Right lobe of liver (tissue), 6 donors: Measurements from ENCODE around the gene GNAQ. TPM values are rescaled to one million over a fixed set of nuclear protein-coding genes. Genes with fewer than 3 reads are reported as not detected.

ENCODE experiments used
- ATAC-seq, 4 donors: fragments of 200-7000 bp; cut with Tn5 transposase; one replicate each; pipeline ENCODE4 v1.9.1; 2020; ENCODE audit warnings: mild to moderate bottlenecking in 4 of 4, moderate library complexity in 4 of 4
- DNase-seq, 3 donors: peaks; one replicate each; pipeline ENCODE4 v3.0.0-alpha.2; 2020
- H3K27ac ChIP-seq, 3 donors: fragments of 200-600 bp; one replicate each; pipeline ENCODE4 v1.8.0; 2022
- H3K27me3 ChIP-seq, 2 donors: fragments of 200-600 bp; one replicate each; pipeline ENCODE4 v1.8.0; 2022
- H3K36me3 ChIP-seq, 4 donors: fragments of 200-600 bp; sonication (generic) in 1 of 4; one replicate each; pipeline versions ENCODE4 v1.5.1 to v1.8.0; 2017 to 2022; ENCODE audit warnings: control low read depth in 1 of 4
- H3K4me1 ChIP-seq, 4 donors: fragments of 200-600 bp; sonication (generic) in 1 of 4; one replicate each; pipeline versions ENCODE4 v1.5.1 to v1.8.0; 2017 to 2022; ENCODE audit warnings: control low read depth in 1 of 4
- H3K4me3 ChIP-seq, 3 donors: fragments of 200-600 bp; one replicate each; pipeline ENCODE4 v1.8.0; 2022
- H3K9me3 ChIP-seq, 4 donors: fragments of 200-600 bp; sonication (generic) in 1 of 4; one replicate each; pipeline versions ENCODE4 v1.5.1 to v1.8.0; 2017 to 2022; ENCODE audit warnings: control low read depth in 1 of 4
- POLR2A ChIP-seq: fragments of 450-650 bp; IDR thresholded peaks from one replicate; pipeline ENCODE4 v1.6.1; 2017; ENCODE audit warnings: antibody characterized with exemption, mild to moderate bottlenecking
- WGBS: methylation state at CpG from one replicate; pipeline ENCODE4 v1.1.6; 2018; ENCODE audit warnings: low coverage, low lambda C conversion rate; ENCODE audit not compliant: insufficient coverage; ENCODE audit errors: missing lambda C conversion rate; 5-methylcytosine and 5-hydroxymethylcytosine counted together
- intact Hi-C, 2 donors: fragments of 100-400 bp; cut with DNase I; formaldehyde crosslinking; loops; one replicate each; pipeline versions ENCODE4 v1.11.2 to v1.14.1; 2022
- total RNA-seq, 6 experiments: library from RNA; depleted of rRNA in 2 of 6; stranded (reverse); fragments of >200 nt in 2 of 6; fragmentation: NEBNext Ultra II Directional in 3 of 6; extraction: Animal tissue kit (Norgen Biotek cat#: 25700) in 3 of 6; gene quantifications; one replicate each; pipeline versions ENCODE4 v1.1.0 to v1.2.4, GENCODE V29; 2016 to 2023
- TF ChIP-seq, protein P1 (sequence below), 4 donors: fragments of 200-600 bp in 3 of 4; fragments of 450-650 bp in 1 of 4; IDR thresholded peaks; one replicate each; pipeline versions ENCODE4 v1.5.1 to v1.8.0; 2016 to 2022; ENCODE audit warnings: antibody characterized with exemption in 4 of 4, mild to moderate bottlenecking in 2 of 4
- donor health status: DM: no; HTN: yes; CAD: no.
- donor health status: DM: no; HTN: no; CAD: no.
- donor health status: DM: no; HTN: no; CAD: no.
- donor health status: DM: no; HTN: yes; CAD: no.
- donor health status: DM: no; HTN: yes; CAD: no.

The GNAQ gene
- total RNA-seq, 6 experiments from 2014 or later: 15.8 to 28.7 (median 21.6) TPM

DNA sequence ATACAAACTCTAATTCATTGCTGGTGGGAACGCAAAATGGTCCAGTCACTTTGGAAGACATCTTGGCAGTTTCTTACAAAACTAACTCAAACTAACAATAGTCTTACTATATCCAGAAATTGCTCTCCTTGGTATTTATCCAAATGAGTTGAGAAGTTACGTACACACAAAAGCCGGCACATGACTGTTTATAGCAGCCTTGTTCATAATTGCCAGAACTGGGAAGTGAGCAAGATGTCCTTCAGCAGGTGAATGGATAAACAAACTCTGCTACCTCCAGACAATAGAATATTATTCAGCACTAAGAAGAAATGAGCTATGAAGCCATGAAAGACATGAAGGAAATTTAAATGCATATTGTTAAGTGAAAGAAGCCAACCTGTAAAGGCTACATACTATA, 17.9 kb upstream of the GNAQ start:
- H3K4me3 ChIP-seq: no peak overlapping the region
- ATAC-seq (no peak), DNase-seq (no peak)
- no peak overlapping the region for H3K27ac ChIP-seq
- WGBS: 91% methylated on average over 3 of the region's 3 CpGs
- intact Hi-C loops: no loop called here
- H3K9me3 ChIP-seq: no peaks in the 10 kb centered on the region
- H3K27me3 ChIP-seq: no peaks in the 10 kb centered on the region
- H3K4me1 ChIP-seq: no peaks in the 10 kb centered on the region
- H3K36me3 ChIP-seq: no peaks in the 10 kb centered on the region
- no peak for TF ChIP-seq POLR2A
- TF ChIP-seq, protein P1, sequence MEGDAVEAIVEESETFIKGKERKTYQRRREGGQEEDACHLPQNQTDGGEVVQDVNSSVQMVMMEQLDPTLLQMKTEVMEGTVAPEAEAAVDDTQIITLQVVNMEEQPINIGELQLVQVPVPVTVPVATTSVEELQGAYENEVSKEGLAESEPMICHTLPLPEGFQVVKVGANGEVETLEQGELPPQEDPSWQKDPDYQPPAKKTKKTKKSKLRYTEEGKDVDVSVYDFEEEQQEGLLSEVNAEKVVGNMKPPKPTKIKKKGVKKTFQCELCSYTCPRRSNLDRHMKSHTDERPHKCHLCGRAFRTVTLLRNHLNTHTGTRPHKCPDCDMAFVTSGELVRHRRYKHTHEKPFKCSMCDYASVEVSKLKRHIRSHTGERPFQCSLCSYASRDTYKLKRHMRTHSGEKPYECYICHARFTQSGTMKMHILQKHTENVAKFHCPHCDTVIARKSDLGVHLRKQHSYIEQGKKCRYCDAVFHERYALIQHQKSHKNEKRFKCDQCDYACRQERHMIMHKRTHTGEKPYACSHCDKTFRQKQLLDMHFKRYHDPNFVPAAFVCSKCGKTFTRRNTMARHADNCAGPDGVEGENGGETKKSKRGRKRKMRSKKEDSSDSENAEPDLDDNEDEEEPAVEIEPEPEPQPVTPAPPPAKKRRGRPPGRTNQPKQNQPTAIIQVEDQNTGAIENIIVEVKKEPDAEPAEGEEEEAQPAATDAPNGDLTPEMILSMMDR (IDR thresholded peaks at IDR 0.05): no peak

DNA sequence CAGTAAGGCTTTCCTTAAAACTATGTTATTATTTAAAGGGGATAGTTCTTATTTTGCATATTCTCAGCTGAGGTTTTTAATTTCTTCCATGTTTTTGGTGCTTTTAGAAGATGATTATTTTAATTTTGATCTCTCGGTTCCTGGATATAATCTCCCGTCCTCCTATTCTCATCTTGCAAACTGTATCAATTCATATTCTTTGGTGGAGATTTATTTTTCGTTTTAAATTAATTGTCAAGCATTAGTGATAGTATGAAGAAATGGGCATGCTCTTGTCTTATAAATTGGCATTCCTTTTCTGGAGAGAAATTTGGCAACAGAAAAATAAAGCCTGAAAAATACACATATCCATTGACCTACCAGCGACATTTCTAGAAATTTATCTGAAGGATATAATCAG, 15.5 kb upstream of the GNAQ start:
- Histone ChIP-seq H3K4me3 (no peak overlapping the region), H3K27ac (no peak overlapping the region), H3K9me3 (no peaks in the 10 kb centered on the region), H3K36me3 (no peaks in the 10 kb centered on the region), H3K27me3 (no peaks in the 10 kb centered on the region), H3K4me1 (no peaks in the 10 kb centered on the region)
- no peak for DNase-seq
- no peak for ATAC-seq
- intact Hi-C loops: no loop called here
- TF ChIP-seq POLR2A: no peak
- TF ChIP-seq, protein P1 (IDR thresholded peaks at IDR 0.05): no peak
- 69% methylated on average over 4 of the region's 4 CpGs for WGBS

DNA sequence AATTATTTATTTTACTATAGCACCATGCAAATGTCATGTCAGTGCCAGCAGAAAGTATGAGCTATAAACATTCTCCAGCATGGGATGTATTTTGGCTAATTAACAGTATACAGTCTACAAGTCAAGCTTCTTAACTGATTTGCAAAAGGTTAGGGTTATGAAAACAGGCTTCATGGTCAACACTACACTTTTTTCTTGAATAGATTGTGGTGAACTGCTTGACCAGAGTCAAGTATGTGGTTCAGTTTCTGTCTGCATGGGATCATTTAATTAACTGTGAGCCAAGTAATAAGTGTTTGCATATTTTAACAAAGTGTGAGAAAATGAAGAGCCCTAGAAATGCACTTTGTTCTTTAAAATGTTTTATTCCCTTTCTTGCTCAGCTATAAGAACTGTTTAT, 14.5 kb upstream of the GNAQ start:
- H3K4me1 ChIP-seq: no peaks in the 10 kb centered on the region
- no peaks in the 10 kb centered on the region for H3K27me3 ChIP-seq
- TF ChIP-seq, protein P1 (IDR thresholded peaks at IDR 0.05): no peak
- no peak for TF ChIP-seq POLR2A
- ATAC-seq (no peak), DNase-seq (no peak)
- H3K9me3 ChIP-seq: no peaks in the 10 kb centered on the region
- intact Hi-C loops: no loop called here
- H3K27ac ChIP-seq: no peak overlapping the region
- H3K36me3 ChIP-seq: no peaks in the 10 kb centered on the region
- H3K4me3 ChIP-seq: no peak overlapping the region

DNA sequence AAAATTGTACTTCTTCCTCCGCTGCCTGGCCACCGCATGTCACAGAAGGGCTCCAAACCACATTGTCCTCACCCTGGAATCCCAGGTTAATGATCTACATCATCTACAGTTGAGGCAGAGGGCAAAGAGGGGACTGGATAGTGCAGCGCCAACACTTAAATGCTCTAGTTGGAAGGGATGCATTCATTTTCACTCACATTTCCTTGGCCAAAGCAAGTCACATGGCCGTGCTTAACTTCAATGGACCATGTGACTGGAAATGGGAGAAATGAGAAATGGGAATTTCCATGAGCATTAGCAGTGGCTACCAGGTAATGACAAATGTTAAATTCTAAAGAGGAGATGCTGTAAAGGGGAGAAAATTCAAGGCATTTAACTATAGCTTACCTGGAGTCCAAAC, 13.3 kb upstream of the GNAQ start:
- Histone ChIP-seq H3K9me3 (no peaks in the 10 kb centered on the region), H3K4me3 (no peak overlapping the region), H3K27me3 (no peaks in the 10 kb centered on the region), H3K4me1 (no peaks in the 10 kb centered on the region), H3K36me3 (no peaks in the 10 kb centered on the region), H3K27ac (no peak overlapping the region)
- ATAC-seq (no peak), DNase-seq (no peak)
- intact Hi-C loops: no loop called here
- WGBS: 48% methylated on average over 4 of the region's 4 CpGs
- TF ChIP-seq, protein P1 (IDR thresholded peaks at IDR 0.05): no peak
- no peak for TF ChIP-seq POLR2A

DNA sequence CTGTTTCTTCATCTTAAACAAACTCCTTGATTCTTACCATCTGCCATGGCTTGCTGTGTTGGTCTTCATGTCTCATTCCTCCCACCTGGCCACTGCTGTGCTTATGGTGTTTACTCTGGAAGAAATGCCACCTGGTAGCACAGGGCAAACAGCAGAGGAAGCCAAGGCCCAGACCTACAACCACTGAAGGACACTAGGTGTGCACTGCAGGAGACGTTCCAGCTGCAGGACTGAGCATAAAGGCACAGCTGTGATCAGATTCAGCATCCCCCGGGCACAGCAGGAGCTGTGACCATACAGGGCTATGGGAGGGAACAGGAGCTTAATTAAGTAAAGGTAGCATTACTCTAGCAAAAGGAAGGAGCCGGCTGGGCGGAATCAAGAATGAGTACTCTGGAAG, 12.6 kb upstream of the GNAQ start:
- 72% methylated on average over 4 of the region's 4 CpGs for WGBS
- H3K27ac ChIP-seq: no peak overlapping the region
- no peaks in the 10 kb centered on the region for H3K27me3 ChIP-seq
- no peaks in the 10 kb centered on the region for H3K36me3 ChIP-seq
- H3K4me1 ChIP-seq: no peaks in the 10 kb centered on the region
- DNase-seq (no peak), ATAC-seq (no peak)
- no peaks in the 10 kb centered on the region for H3K9me3 ChIP-seq
- intact Hi-C loops: no loop called here
- no peak overlapping the region for H3K4me3 ChIP-seq
- TF ChIP-seq, protein P1 (IDR thresholded peaks at IDR 0.05): no peak
- TF ChIP-seq POLR2A: no peak
